ENCODE data around the gene CREB3L2. TPM values are rescaled to one million over a fixed set of nuclear protein-coding genes. Genes with fewer than 3 reads are reported as not detected.
A peak's percentile ranks its signal among the peaks of the same experiment; 100 is the strongest.

The CREB3L2 gene
- total and polyA plus RNA-seq, 2 of the 4 experiments (the other 2 are of a cell fraction) = 42.3 to 57.9 TPM

DNA sequence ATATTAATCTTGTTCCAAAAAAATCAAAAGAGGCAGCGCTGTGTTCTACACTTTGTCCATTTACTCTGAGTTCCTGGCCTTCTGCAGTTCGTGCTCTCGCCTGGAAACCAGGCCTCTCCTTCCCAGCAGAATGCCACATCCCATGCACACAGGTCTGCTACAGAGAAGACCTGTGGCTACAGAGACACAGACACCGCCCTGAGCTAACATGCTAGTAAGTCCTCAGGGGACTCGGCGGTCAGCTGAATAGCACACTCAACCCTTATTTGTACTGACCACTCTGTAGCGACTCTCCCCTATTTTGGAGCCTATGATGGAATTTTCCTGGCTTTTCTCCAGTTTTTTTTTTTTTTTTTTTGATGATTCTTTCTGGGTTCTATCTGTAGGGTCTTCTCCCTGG, 12.8 kb downstream of the CREB3L2 start:
- ChIA-PET CTCF (interaction anchor here (0.6 kb wide), 1 partner anchor 84 kb away, joined by 4 read pairs; no protein-coding TSS in a partner anchor), POLR2A (ENCODE audit: unreplicated experiment) (no interaction called here)
- Histone ChIP-seq H2AK9ac (replicated peaks; ENCODE audit: low read depth, low read length, poor library complexity) (no peak overlapping the region), H3K18ac (ENCODE audit: low read depth, low read length) (peak overlapping the region; percentile 57), H4K5ac (ENCODE audit: low read depth, low read length) (peak overlapping the region; percentile 10; the same call in 1 of the 2 replicates), H3K56ac (ENCODE audit: extremely low read depth, insufficient read depth, low read length) (no peak overlapping the region), H3K4me2 (ENCODE audit: low read depth, low read length) (no peak overlapping the region), H2AFZ (replicated peaks; ENCODE audit: low read length, poor library complexity) (no peak overlapping the region), H3K14ac (replicated peaks; ENCODE audit: low read depth, low read length) (peak overlapping the region; percentile 88), H3K23ac (ENCODE audit: low read depth, low read length) (peak overlapping the region; percentile 88), H4K91ac (ENCODE audit: insufficient read depth, low read depth, low read length) (peak overlapping the region; percentile 92; the same call in 1 of the 2 replicates), H2BK5ac (ENCODE audit: low read depth, low read length, poor library complexity, severe bottlenecking) (peak overlapping the region; percentile 79), H3K4ac (ENCODE audit: low read depth, low read length) (peak overlapping the region; percentile 91), H2AK5ac (ENCODE audit: low read depth, low read length) (peak overlapping the region; percentile 92), H2BK120ac (ENCODE audit: low read depth, low read length) (peak overlapping the region; percentile 85; the same call in 1 of the 2 replicates), H3K79me1 (ENCODE audit: low read depth in 1 of 2, low read length in 2 of 2) (peaks cover 17 to 80% of the 10 kb centered on the region in 2 experiments; a peak in 3 of 4 replicates), H3K27me3 (ENCODE audit: control insufficient read depth, insufficient read depth, low read length) (no peaks in the 10 kb centered on the region), H4K20me1 (ENCODE audit: insufficient read depth, low read length) (peaks cover 58% of the 10 kb centered on the region), H3K9me1 (ENCODE audit: insufficient read depth, low read length) (peaks cover 44% of the 10 kb centered on the region), H3K27ac (ENCODE audit: insufficient read depth, low read length) (peak overlapping the region; percentile 61; the same call in 1 of the 2 replicates), H2BK20ac (ENCODE audit: low read depth, low read length) (peak overlapping the region; percentile 82; the same call in 1 of the 2 replicates), H3K9ac (ENCODE audit: low read depth, low read length) (no peak overlapping the region), H3K4me1 (ENCODE audit: control insufficient read depth, insufficient read depth, low read length) (peaks cover 43% of the 10 kb centered on the region), H3K4me3 (ENCODE audit: insufficient read depth, low read depth, low read length) (no peak overlapping the region), H2BK15ac (ENCODE audit: low read depth, low read length) (peak overlapping the region; percentile 82; the same call in 2 of the 3 replicates), H3K36me3 (ENCODE audit: control insufficient read depth, insufficient read depth, low read length) (peaks cover 5% of the 10 kb centered on the region), H3K9me3 (ENCODE audit: control insufficient read depth, insufficient read depth, low read length) (no peaks in the 10 kb centered on the region), H4K8ac (ENCODE audit: low read depth in 2 of 2, low read length in 2 of 2) (peak overlapping the region; percentile 8 to 86; a peak in 3 of 4 replicates)
- ATAC-seq (ENCODE audit: low read depth) (no peak), DNase-seq (no peak)
- intact Hi-C loops (cut with micrococcal nuclease) = no loop called here
- TF ChIP-seq RAD21 (IDR thresholded peaks at IDR 0.05; ENCODE audit: low read length) (no peak), CHD1 (IDR thresholded peaks at IDR 0.05; ENCODE audit: low read depth, low read length) (no peak), MAZ (IDR thresholded peaks at IDR 0.05; ENCODE audit: borderline replicate concordance, low read depth, low read length) (no peak), BHLHE40 (IDR thresholded peaks at IDR 0.05; ENCODE audit: low read depth, low read length) (no peak), RCOR1 (IDR thresholded peaks at IDR 0.05; ENCODE audit: insufficient replicate concordance, low read length) (no peak), ELK1 (IDR thresholded peaks at IDR 0.05; ENCODE audit: borderline replicate concordance, low read depth, low read length) (no peak), FOS (IDR thresholded peaks at IDR 0.05; ENCODE audit: low read depth, low read length) (no peak), SMC3 (IDR thresholded peaks at IDR 0.05; ENCODE audit: low read depth, low read length) (no peak), CEBPB (IDR thresholded peaks at IDR 0.05; ENCODE audit: low read depth, low read length) (no peak)
- TF ChIP-seq, protein P1, sequence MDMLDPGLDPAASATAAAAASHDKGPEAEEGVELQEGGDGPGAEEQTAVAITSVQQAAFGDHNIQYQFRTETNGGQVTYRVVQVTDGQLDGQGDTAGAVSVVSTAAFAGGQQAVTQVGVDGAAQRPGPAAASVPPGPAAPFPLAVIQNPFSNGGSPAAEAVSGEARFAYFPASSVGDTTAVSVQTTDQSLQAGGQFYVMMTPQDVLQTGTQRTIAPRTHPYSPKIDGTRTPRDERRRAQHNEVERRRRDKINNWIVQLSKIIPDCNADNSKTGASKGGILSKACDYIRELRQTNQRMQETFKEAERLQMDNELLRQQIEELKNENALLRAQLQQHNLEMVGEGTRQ (IDR thresholded peaks at IDR 0.05; ENCODE audit: low read depth, low read length) = no peak
- TF ChIP-seq, protein P2, sequence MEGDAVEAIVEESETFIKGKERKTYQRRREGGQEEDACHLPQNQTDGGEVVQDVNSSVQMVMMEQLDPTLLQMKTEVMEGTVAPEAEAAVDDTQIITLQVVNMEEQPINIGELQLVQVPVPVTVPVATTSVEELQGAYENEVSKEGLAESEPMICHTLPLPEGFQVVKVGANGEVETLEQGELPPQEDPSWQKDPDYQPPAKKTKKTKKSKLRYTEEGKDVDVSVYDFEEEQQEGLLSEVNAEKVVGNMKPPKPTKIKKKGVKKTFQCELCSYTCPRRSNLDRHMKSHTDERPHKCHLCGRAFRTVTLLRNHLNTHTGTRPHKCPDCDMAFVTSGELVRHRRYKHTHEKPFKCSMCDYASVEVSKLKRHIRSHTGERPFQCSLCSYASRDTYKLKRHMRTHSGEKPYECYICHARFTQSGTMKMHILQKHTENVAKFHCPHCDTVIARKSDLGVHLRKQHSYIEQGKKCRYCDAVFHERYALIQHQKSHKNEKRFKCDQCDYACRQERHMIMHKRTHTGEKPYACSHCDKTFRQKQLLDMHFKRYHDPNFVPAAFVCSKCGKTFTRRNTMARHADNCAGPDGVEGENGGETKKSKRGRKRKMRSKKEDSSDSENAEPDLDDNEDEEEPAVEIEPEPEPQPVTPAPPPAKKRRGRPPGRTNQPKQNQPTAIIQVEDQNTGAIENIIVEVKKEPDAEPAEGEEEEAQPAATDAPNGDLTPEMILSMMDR (conservative IDR thresholded peaks at IDR 0.05; ENCODE audit: low read depth, low read length) = no peak
- in situ Hi-C loops (cut with MboI; ENCODE audit: low sequenced_read_pairs) = loop anchor here (25.0 kb wide), 1 partner anchor 852 kb away; no protein-coding TSS in a partner anchor
- BruUV-seq (replicated peaks) = no TSS peak
- dilution Hi-C loops (cut with HindIII; ENCODE audit: low sequenced_read_pairs, unreplicated experiment) = no loop called here
- 100% methylated on average over 3 of the region's 7 CpGs; no CpG with 5 or more reads in 1 of the 2 experiments for WGBS, 2 experiments (ENCODE audit: extremely low coverage in 2 of 2, insufficient read length in 1 of 2)
